Neural cell (in vitro differentiated cells): ENCODE measurements around the gene GAPVD1. TPM values are rescaled to one million over a fixed set of nuclear protein-coding genes. Genes with fewer than 3 reads are reported as not detected.

ENCODE experiments used
- H2AFZ ChIP-seq: fragments of 200-600, 300-800 bp; sonication (generic), shearing (Covaris generic); 2 replicates; pipeline ENCODE4 v1.6.0; 2014; ENCODE audit warnings: low read depth, mild to moderate bottlenecking, antibody characterized with exemption, low read length, moderate library complexity
- H3F3A ChIP-seq: fragments of 200-600 bp; shearing (Covaris generic); 2 replicates; pipeline ENCODE4 v1.6.1; 2016; ENCODE audit warnings: mild to moderate bottlenecking, moderate library complexity, mixed read lengths, antibody characterized with exemption, low read length; ENCODE audit not compliant: insufficient read depth, poor library complexity, severe bottlenecking
- H3K27ac ChIP-seq: fragments of 200-600, 300-800 bp; sonication (generic), shearing (Covaris generic); 2 replicates; pipeline ENCODE4 v1.5.1; 2014; ENCODE audit warnings: mild to moderate bottlenecking, low read length, moderate library complexity
- H3K27me3 ChIP-seq: fragments of 300-800, 200-600 bp; sonication (generic), shearing (Covaris generic); 2 replicates; pipeline ENCODE4 v1.6.0; 2014; ENCODE audit warnings: mild to moderate bottlenecking, low read depth, low read length, moderate library complexity; ENCODE audit not compliant: insufficient read depth
- H3K36me3 ChIP-seq: fragments of 300-800, 200-600 bp; sonication (generic), shearing (Covaris generic); 2 replicates; pipeline ENCODE4 v1.5.1; 2014; ENCODE audit warnings: mild to moderate bottlenecking, antibody characterized with exemption, low read length, moderate library complexity; ENCODE audit not compliant: insufficient read depth
- H3K4me2 ChIP-seq: fragments of 300-800, 200-600 bp; sonication (generic), shearing (Covaris generic); 2 replicates; pipeline ENCODE4 v1.6.0; 2014; ENCODE audit warnings: mild to moderate bottlenecking, low read length
- H3K4me3 ChIP-seq: fragments of 300-800, 200-600 bp; sonication (generic), shearing (Covaris generic); 2 replicates; pipeline ENCODE4 v1.5.1; 2014; ENCODE audit warnings: mild to moderate bottlenecking, low read length, moderate library complexity
- H3K79me2 ChIP-seq: fragments of 200-600 bp; shearing (Covaris generic); replicated peaks from 2 replicates; pipeline ENCODE4 v1.6.0; 2014; ENCODE audit warnings: mild to moderate bottlenecking, low read length, moderate library complexity; ENCODE audit not compliant: insufficient read depth
- H3K9ac ChIP-seq: fragments of 300-800, 200-600 bp; sonication (generic), shearing (Covaris generic); 2 replicates; pipeline ENCODE4 v1.6.1; 2016; ENCODE audit warnings: mild to moderate bottlenecking, low read length, mixed read lengths
- H3K9me2 ChIP-seq: fragments of 200-600 bp; shearing (Covaris generic); 2 replicates; pipeline ENCODE4 v1.6.1; 2016; ENCODE audit warnings: mild to moderate bottlenecking, low read length, mixed read lengths; ENCODE audit not compliant: insufficient read depth
- H3K9me3 ChIP-seq: fragments of 200-600, 300-800 bp; sonication (generic), shearing (Covaris generic); 2 replicates; pipeline ENCODE4 v1.6.1; 2016; ENCODE audit warnings: mild to moderate bottlenecking, mixed run types, low read length, moderate library complexity, mixed read lengths
- H4K20me1 ChIP-seq: fragments of 200-600 bp; shearing (Covaris generic); 2 replicates; pipeline ENCODE4 v1.6.1; 2016; ENCODE audit warnings: mild to moderate bottlenecking, mixed run types; ENCODE audit not compliant: insufficient read depth
- EP300 ChIP-seq: fragments of 450-650 bp; conservative IDR thresholded peaks from 2 replicates; pipeline ENCODE4 v1.6.1; 2014; ENCODE audit warnings: antibody characterized with exemption, mild to moderate bottlenecking, moderate library complexity; ENCODE audit not compliant: poor library complexity, severe bottlenecking
- EZH2 ChIP-seq: fragments of 200-600, 300-800 bp; shearing (Covaris generic), sonication (generic); IDR thresholded peaks from 2 replicates; pipeline ENCODE4 v1.6.1; 2014; ENCODE audit warnings: antibody characterized with exemption, low read length, borderline replicate concordance, mild to moderate bottlenecking; ENCODE audit not compliant: insufficient read depth, poor library complexity, severe bottlenecking
- MXI1 ChIP-seq: fragments of 450-650 bp; conservative IDR thresholded peaks from 2 replicates; pipeline ENCODE4 v1.6.1; 2014; ENCODE audit warnings: antibody characterized with exemption, mild to moderate bottlenecking; ENCODE audit not compliant: poor library complexity, severe bottlenecking
- POLR2AphosphoS5 ChIP-seq: IDR thresholded peaks from 2 replicates; pipeline ENCODE4 v1.6.1; 2012
- RAD21 ChIP-seq: fragments of 450-650 bp; conservative IDR thresholded peaks from 2 replicates; pipeline ENCODE4 v1.6.1; 2014; ENCODE audit warnings: antibody characterized with exemption, mild to moderate bottlenecking, moderate library complexity
- SMC3 ChIP-seq: fragments of 450-650 bp; conservative IDR thresholded peaks from 2 replicates; pipeline ENCODE4 v1.6.1; 2014; ENCODE audit warnings: antibody characterized with exemption, mild to moderate bottlenecking, moderate library complexity; ENCODE audit not compliant: poor library complexity
- TAF1 ChIP-seq: IDR thresholded peaks from 2 replicates; pipeline ENCODE4 v1.6.1; 2012; ENCODE audit warnings: low read depth
- polyA plus RNA-seq: library from polyadenylated mRNA; depleted of rRNA; stranded (reverse); fragments of >200 nt; gene quantifications from 2 replicates; pipeline ENCODE4 v1.2.3, GENCODE V29; 2014
- TF ChIP-seq, protein P1 (sequence below): IDR thresholded peaks from 2 replicates; pipeline ENCODE4 v1.6.1; 2012; ENCODE audit warnings: borderline replicate concordance
- TF ChIP-seq, protein P2 (sequence below): fragments of 450-650 bp; IDR thresholded peaks from 2 replicates; pipeline ENCODE4 v1.5.1; 2014; ENCODE audit warnings: antibody characterized with exemption, mild to moderate bottlenecking, moderate library complexity; ENCODE audit not compliant: poor library complexity, severe bottlenecking

The GAPVD1 gene
- polyA plus RNA-seq, 1 donor from 2014 or later, result 49.2 TPM

DNA sequence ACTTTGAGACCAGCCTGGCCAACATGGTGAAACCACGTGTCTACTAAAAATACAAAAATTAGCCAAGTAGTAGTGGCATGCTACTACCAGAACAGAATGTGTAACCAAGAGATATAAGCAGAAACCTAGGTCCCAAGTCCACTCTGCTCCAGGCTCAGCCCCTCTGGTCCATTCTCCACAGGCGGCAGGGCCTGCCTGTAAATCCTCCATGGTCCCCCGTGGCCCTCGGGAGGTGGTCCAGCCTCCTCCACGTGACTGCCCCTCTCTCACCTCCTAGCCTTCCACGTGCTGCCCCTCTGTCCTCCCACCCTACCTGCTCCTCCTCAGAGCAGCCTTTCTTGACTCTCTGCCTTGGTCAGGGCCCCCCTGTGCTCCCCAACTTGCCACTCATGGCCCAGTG, 127.4 kb downstream of the GAPVD1 start:
- no peaks in the 10 kb centered on the region for H3K36me3 ChIP-seq
- no peak overlapping the region for H3K4me2 ChIP-seq
- no peaks in the 10 kb centered on the region for H4K20me1 ChIP-seq
- H3K4me3 ChIP-seq, result no peak overlapping the region
- H3K27me3 ChIP-seq, result no peaks in the 10 kb centered on the region
- TF ChIP-seq RAD21, result no peak
- no peak overlapping the region for H3K27ac ChIP-seq
- H3K9me2 ChIP-seq, result no peaks in the 10 kb centered on the region
- H2AFZ ChIP-seq, result no peak overlapping the region
- no peaks in the 10 kb centered on the region for H3K9me3 ChIP-seq
- H3K79me2 ChIP-seq, result no peaks in the 10 kb centered on the region
- H3F3A ChIP-seq, result no peaks in the 10 kb centered on the region
- H3K9ac ChIP-seq, result no peak overlapping the region

DNA sequence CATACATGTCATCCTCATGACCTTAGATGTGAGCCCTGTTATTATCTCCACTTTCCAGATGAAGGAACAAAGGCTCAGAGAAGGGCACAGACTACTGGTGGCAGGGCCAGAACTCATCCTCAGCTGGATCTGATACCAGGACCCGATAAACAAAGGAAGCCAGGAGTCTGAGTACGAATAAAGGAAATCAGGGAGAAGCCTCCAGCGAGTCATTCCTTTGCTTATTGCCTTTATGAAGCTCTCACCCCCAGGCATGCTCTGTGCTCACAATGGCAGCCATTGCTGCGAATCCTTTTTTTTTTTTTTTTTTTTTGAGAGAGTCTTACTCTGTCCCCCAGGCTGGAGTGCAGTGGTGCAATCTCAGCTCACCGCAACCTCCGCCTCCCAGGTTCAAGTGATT, 130.1 kb downstream of the GAPVD1 start:
- Histone ChIP-seq H3K36me3 (no peaks in the 10 kb centered on the region), H2AFZ (no peak overlapping the region)

DNA sequence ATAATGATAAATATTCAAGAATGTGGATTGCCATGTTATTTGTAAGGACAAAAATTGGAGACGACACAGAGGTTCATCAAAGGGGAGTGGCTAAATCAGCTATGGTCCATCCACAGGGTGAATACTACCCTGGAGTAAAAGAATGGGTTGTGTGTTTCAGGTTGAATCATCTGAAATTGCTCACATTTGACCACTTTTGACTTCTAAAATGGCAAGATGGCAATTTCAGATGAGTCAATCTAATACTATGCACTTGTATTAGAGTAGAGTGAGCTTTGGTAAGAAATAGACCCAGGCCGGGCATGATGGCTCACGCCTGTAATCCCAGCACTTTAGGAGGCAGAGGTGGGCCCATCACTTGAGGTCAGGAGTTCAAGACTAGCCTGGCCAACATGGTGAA, 131.8 kb downstream of the GAPVD1 start:
- Histone ChIP-seq H3F3A (no peaks in the 10 kb centered on the region), H3K27me3 (no peaks in the 10 kb centered on the region), H3K4me2 (no peak overlapping the region), H3K4me3 (no peak overlapping the region), H3K27ac (no peak overlapping the region), H3K9me3 (no peaks in the 10 kb centered on the region), H2AFZ (no peak overlapping the region), H4K20me1 (no peaks in the 10 kb centered on the region), H3K9ac (no peak overlapping the region), H3K79me2 (no peaks in the 10 kb centered on the region), H3K36me3 (no peaks in the 10 kb centered on the region), H3K9me2 (no peaks in the 10 kb centered on the region)
- TF ChIP-seq EZH2, result no peak

More for the DNA sequence above, 130.1 kb downstream of the GAPVD1 start:
- H3K4me3 ChIP-seq, result no peak overlapping the region
- H3K27ac ChIP-seq, result no peak overlapping the region
- no peaks in the 10 kb centered on the region for H3K27me3 ChIP-seq
- H3F3A ChIP-seq, result no peaks in the 10 kb centered on the region
- TF ChIP-seq, protein P1, sequence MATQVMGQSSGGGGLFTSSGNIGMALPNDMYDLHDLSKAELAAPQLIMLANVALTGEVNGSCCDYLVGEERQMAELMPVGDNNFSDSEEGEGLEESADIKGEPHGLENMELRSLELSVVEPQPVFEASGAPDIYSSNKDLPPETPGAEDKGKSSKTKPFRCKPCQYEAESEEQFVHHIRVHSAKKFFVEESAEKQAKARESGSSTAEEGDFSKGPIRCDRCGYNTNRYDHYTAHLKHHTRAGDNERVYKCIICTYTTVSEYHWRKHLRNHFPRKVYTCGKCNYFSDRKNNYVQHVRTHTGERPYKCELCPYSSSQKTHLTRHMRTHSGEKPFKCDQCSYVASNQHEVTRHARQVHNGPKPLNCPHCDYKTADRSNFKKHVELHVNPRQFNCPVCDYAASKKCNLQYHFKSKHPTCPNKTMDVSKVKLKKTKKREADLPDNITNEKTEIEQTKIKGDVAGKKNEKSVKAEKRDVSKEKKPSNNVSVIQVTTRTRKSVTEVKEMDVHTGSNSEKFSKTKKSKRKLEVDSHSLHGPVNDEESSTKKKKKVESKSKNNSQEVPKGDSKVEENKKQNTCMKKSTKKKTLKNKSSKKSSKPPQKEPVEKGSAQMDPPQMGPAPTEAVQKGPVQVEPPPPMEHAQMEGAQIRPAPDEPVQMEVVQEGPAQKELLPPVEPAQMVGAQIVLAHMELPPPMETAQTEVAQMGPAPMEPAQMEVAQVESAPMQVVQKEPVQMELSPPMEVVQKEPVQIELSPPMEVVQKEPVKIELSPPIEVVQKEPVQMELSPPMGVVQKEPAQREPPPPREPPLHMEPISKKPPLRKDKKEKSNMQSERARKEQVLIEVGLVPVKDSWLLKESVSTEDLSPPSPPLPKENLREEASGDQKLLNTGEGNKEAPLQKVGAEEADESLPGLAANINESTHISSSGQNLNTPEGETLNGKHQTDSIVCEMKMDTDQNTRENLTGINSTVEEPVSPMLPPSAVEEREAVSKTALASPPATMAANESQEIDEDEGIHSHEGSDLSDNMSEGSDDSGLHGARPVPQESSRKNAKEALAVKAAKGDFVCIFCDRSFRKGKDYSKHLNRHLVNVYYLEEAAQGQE, result no peak
- TF ChIP-seq TAF1, result no peak
- TF ChIP-seq POLR2AphosphoS5, result no peak
- TF ChIP-seq EP300, result no peak
- no peak for TF ChIP-seq MXI1
- no peak for TF ChIP-seq SMC3
- no peak for TF ChIP-seq EZH2
- TF ChIP-seq, protein P2, sequence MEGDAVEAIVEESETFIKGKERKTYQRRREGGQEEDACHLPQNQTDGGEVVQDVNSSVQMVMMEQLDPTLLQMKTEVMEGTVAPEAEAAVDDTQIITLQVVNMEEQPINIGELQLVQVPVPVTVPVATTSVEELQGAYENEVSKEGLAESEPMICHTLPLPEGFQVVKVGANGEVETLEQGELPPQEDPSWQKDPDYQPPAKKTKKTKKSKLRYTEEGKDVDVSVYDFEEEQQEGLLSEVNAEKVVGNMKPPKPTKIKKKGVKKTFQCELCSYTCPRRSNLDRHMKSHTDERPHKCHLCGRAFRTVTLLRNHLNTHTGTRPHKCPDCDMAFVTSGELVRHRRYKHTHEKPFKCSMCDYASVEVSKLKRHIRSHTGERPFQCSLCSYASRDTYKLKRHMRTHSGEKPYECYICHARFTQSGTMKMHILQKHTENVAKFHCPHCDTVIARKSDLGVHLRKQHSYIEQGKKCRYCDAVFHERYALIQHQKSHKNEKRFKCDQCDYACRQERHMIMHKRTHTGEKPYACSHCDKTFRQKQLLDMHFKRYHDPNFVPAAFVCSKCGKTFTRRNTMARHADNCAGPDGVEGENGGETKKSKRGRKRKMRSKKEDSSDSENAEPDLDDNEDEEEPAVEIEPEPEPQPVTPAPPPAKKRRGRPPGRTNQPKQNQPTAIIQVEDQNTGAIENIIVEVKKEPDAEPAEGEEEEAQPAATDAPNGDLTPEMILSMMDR, result no peak
- TF ChIP-seq RAD21, result no peak
- no peaks in the 10 kb centered on the region for H3K9me3 ChIP-seq
- no peaks in the 10 kb centered on the region for H3K9me2 ChIP-seq
- no peaks in the 10 kb centered on the region for H3K79me2 ChIP-seq
- no peak overlapping the region for H3K4me2 ChIP-seq
- no peak overlapping the region for H3K9ac ChIP-seq
- H4K20me1 ChIP-seq, result no peaks in the 10 kb centered on the region
